ENCODE data around the gene BCL2L1.

The BCL2L1 gene

DNA sequence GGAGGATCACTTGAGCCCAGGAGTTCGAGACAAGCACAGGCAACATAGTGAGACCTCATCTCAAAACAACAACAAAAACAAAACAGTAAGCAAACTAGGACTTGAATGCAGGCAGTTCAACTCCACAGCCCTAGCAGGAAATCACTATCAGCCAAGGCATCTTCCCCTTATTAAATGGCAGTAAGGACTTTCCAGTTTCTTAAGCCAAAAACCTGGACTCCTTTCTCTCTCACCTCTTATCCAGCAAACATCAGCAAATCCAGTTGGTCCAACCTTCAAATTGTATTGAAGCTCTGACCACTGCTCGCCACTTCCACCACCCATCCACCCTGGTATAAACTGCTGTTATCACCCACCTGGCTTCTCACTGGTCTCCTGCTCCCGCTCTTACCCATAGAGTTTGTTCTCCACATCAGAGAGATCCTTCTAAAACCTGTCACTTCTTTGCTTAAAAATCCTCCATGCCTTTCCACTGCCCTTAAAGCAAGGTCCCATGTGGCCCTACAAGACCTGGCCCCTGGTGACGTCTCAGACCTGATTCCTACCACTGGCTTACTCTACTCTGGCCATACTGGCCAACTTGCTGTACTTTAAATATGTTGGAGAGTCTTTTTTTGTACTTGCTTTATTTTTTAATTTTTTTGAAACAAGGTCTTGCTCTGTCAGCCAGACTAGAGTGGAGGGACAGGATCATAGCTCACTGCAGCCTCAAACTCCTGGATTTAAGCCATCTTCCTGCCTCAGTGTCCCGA, 27.6 kb downstream of the BCL2L1 start:
- no peak for DNase-seq (ENCODE audit: low read depth in 4 of 4, low spot score in 1 of 4)

DNA sequence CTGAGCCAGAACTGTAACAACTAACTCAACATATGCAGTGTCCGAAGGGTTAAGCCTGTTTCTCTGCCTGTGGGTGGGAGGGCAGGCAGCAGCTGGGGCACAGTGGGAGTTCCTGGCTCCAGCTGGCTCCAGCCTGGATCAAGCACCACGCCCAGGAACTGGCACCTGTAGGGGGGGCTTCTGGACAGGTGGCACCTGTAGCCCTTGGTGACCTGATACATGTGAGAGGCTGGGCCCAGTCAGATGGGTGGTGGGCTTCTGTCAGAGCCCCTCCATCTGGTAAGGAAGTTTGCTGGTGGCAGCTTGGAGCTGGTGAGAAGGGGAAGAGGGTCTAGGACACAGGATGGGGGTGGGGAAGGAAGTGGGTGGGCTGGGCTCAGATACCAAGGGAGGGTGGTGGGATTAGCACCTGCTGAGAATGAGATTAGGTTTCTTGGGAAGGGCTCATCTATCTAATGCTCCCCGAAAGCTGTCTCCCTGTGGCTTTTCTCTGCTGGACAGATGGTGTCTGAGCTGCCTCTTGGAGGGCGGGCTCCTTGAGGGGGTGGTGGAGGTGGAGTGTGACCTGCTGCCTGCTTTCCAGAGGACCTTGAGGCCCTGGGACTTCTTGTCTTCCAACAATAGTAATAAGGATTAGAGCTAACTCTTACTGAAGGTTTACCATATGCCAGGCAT, 28.5 kb downstream of the BCL2L1 start:
- no peak for DNase-seq (ENCODE audit: low read depth in 4 of 4, low spot score in 1 of 4)

DNA sequence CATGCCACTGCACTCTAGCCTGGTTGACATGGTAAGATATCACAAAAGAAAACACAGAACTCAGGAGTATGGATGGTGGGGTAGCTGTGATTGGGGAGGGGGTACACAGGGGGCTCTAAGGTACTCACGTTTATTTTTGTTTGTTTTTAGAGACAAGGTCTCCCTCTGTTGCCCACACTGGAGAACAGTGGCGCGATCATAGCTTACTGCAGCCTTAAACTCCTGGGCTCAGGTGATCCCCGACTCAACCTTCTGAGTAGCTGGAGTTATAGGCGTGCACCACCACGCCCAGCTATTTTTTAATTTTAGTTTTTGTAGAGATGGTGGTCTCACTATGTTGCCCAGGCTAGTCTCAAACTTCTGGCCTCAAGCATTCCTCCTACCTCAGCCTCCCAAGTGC, 29.3 kb downstream of the BCL2L1 start:
- no peak for DNase-seq (ENCODE audit: low read depth in 4 of 4, low spot score in 1 of 4)

DNA sequence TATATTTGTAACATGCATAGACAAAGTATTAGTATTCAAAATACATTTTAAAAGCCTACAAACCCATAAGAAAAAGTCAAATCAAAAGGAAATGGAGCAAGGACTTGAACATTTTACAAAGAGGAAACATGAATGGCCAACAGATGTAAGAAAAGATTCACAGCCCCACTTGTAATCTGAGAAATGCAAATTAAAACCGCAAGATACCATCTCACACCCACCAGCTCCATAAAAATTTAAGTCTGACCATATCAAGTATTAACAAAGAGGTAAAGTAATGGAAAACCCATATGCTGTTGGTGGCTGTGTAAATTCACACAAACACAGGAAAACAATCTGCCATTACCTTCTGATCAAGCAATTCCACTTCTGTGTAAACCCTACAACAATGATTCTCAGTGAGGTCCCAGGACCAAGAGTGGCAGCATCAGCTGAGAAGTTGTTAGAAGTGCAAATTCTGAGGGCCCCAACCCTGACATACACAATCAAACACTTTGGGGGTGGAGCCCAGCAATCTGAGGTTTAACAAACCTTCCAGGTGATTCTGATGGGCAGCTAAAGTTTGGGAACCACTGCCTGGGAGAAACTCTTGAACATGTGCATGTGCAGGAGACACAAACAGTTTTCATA, 30.9 kb downstream of the BCL2L1 start:
- no peak for DNase-seq (ENCODE audit: low read depth in 4 of 4, low spot score in 1 of 4)

DNA sequence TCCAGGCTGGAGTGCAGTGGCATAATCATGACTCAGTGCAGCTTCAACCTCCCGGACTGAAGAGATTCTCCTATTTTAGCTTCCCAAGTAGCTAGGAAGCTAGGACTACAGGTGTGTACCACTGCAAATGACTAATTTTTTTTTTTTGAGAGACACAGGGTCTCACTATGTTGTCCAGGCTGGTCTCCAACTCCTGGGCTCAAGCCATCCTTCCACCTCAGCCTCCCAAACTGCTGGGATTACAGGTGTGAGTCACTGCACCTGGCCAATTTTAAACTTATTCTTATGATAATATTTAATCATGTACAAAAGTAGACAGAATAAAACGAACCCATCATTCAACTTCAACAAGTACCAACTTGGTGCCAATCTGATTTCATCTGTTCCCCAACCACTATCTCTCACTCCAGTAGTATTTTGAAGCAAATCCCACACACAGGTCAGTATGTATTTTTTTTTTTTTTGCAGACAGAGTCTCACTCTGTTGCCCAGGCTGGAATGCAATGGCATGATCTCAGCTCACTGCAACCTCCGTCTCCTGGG, 32.5 kb downstream of the BCL2L1 start:
- no peak for DNase-seq (ENCODE audit: low read depth in 4 of 4, low spot score in 1 of 4)

DNA sequence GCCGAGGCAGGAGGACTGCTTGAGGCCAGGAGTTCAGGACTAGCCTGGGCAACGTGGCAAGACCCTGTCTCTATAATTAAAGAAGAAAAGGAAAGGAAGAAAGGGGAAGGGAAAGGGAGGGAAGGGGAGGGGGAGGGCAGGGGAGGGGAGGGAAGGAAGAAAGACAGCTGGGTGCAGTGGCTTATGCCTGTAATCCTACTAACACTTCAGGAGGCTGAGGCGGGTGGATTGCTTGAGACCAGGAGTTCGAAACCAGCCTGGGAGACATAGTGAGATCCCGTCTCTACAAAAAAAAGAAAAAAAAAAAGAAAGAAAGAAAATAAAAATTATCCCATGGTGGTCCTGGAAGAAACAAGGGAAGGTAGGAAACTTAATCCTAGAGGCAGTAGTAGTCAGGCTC, 33.5 kb downstream of the BCL2L1 start:
- DNase-seq (ENCODE audit: low read depth in 4 of 4, low spot score in 1 of 4): no peak

DNA sequence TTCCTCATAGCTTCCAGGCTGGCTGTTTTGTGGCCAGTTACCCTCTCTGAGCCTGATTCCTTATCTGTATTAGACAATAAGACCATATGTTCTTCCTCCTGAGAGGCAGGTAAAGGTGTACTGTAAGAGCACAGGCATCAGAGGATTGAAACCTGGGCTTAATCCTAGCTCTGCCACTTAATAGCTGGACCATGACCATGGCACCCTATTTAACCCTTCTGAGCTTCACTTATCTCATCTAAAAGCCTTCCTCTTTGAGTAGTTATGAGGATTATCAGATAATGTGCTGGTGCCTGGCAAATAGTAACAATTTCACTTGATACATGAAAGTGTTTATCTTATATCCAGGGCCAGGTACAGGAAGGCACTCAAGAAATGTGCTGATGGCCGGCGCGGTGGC, 34.9 kb downstream of the BCL2L1 start:
- no peak for DNase-seq (ENCODE audit: low read depth in 4 of 4, low spot score in 1 of 4)

DNA sequence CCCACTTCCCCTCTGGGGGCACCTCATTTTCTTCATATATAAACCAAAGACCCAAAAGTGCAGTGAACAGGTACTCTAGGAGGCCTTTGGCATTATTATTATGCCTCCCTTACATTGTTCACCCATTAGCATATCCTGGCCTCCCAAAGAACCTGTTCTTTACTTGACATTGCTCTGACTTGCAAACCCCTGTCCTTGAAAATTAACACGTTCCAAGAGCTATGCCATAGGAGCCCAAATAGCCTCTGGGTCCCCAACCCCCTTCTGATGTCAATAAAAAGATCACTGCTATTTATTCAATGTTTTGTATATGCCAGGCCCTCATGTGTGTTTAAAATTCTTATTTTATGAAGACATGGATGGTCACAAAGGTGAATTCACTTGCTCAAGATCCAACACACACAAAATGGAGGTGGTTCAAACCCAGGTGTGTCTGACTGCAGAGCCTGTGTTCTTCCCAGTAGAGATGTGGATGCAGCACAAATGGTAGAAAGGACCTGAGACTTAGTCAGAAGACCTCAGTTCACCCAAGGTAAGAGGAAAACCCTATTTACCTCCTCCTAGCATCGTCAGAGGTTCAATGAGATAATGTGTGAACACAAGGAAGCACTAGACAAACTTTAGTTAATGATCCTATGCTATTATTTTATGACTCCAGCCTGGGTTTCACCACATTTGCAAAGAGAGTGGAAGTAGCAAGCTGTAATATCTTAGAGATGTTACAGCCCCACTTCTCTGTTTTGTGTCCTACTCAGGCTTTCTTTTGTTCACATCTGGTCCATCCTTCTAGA, 36.6 kb downstream of the BCL2L1 start:
- no peak for DNase-seq (ENCODE audit: low read depth in 4 of 4, low spot score in 1 of 4)

DNA sequence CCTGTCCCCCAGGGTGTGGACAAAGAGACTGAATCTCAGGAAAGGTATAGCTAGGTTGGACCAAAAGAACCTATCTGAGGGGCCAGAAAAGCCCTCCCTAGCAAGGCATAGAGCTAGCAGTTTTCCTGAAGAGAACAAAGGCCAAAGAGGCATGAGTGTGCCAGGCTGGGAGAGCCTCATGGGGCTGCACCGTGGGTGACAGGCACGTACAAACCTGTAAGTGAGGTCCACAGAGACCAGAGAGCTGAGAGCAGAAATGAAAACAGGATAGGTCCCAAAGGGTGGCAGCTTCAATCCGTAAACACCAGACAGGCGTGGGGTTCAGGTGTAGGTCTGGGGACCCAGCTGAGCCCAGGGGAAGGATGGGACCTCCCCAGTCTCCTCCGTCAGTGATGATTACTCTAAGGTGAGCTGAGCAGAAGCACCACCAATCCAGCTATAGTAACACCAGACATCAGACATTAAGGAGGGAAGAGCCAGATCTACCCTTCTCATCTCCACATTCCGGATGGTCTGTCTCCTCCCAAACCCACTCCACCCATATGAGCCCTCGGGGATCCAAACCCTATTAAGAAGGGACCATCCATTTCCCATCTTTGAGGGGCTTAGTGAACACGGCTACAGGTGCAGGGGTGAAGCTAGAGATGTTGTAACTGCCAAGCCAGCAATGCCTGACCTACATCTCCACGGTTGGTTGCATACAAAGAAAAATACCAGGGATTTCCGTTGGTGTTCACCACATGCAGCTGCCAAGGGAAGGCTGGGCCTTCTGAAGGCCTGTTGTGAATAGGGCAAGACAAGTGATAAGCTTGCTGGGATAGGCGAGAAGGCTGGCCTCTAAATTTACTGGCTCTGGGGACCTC, 38.3 kb downstream of the BCL2L1 start:
- no peak for DNase-seq (ENCODE audit: low read depth in 4 of 4, low spot score in 1 of 4)

DNA sequence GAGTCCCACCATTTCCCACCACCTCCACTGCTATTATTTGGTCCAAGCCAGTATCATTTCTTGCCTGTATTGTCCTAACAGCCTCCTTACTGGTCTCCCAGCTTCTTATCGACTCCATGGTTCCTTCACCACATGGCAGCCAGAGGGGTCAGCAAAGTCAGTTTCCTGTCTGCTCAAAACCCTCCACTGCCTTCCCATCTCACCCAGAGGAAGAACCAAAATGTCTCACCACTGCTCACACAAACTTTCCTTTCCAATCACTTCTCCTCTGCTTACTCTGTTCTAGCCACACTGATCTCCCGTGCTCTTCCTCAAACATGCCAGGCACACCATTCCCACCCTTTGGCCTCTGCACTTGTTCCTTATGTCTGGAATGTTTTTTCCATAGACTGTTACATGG, 39.7 kb downstream of the BCL2L1 start:
- no peak for DNase-seq (ENCODE audit: low read depth in 4 of 4, low spot score in 1 of 4)

DNA sequence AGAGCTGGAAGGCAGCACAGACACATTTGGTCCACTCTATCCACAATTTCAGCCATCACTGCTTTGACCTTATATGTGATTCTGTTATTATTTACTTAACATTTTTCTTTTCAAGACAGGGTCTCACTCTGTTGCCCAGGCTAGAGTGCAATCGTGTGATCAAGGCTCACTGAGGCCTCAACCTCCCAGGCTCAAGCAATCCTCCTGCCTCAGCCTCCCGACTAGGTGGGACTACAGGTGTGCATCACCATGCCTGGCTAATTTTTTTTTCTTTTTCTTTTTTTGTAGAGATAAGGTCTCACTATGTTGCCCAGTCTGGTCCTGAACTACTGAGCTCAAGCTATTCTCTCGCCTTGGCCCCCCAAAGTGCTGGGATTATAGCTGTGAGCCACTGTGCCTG, 40.3 kb downstream of the BCL2L1 start:
- no peak for DNase-seq (ENCODE audit: low read depth in 4 of 4, low spot score in 1 of 4)

DNA sequence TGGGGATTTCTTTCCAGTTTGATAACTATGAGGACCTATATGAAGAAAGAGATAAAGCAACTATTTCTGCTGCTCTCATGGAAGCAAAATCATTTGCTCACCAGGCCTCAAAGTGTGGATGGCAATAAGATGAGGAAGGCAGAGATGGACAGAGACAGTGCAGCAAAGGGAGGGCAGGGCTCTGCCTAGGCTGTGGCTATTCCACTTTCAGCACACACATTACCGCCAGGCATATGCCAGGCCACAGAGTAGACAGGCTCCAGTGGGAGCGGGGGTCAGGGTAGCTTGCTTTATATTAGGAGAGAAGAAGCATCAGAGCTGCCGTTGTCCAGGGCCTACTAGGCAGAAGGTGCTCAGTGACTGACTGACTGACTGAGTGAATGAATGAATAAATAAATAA, 40.9 kb downstream of the BCL2L1 start:
- DNase-seq (ENCODE audit: low read depth in 4 of 4, low spot score in 1 of 4): no peak

DNA sequence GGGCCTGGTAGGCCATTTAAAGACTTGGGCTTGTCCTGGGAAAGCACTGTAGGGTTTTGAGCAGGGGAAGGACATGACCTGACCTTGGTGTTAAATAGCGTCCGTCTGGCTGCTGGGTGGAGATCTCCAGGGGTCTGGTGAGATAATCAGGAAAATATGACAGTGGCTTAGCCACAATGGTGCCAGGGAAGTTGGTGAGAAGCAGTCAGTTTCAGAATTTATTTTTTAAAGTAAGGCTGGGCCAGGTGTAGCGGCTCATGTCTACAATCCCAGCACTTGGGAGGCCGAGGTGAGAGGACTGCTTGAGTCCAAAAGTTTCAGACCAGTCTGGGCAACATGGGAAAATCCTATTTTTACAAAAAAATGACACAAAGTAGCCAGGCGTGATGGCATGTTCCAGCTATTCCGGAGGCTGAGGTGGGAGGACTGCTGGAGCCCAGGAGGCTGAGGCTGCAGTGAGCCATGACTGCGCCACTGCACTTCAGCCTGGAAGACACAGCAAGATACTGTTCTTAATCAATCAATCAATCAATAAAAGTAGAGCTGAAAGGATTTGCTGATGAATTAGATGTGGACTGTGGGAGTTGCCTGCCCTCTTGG, 41.4 kb downstream of the BCL2L1 start:
- no peak for DNase-seq (ENCODE audit: low read depth in 4 of 4, low spot score in 1 of 4)

DNA sequence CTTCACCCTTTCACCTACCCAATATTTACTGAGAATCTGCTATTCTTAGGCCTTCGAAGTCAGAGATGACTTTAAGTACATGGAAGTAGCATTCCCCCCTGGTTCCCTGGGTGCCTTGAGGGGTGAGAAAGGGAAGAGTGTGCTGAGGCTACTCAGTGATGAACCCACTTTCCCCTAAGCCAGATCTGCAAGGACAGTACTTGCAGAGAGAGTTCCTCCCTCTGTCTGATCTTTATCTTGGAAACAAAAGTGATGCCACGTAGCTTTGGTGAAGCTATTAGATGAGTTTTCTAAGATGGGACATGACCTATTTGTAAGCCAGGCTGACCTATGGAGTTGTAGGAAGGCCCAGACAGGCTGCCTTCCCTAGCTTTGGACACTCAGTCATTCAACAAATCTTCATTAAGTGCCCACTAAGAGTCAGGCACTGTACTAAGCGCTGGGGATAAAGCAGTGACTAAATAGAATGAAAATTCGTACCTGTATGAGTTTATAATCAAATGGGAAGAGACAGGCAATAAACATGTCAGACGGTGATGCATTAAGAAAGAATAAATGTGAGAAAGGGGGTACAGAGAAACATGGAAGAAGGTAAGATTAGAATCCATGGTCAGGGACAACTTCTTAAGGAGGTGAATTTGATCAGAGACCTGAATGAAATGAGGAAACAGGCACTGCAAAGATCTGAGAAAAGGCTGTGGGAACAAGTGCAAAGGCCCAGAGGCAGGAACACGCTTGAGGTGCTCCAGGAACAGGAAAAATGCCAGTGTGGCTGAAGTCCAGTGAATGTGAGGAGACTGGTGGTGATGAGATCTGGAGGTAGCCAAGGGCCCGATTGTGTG, 42.2 kb downstream of the BCL2L1 start:
- no peak for DNase-seq (ENCODE audit: low read depth in 4 of 4, low spot score in 1 of 4)

DNA sequence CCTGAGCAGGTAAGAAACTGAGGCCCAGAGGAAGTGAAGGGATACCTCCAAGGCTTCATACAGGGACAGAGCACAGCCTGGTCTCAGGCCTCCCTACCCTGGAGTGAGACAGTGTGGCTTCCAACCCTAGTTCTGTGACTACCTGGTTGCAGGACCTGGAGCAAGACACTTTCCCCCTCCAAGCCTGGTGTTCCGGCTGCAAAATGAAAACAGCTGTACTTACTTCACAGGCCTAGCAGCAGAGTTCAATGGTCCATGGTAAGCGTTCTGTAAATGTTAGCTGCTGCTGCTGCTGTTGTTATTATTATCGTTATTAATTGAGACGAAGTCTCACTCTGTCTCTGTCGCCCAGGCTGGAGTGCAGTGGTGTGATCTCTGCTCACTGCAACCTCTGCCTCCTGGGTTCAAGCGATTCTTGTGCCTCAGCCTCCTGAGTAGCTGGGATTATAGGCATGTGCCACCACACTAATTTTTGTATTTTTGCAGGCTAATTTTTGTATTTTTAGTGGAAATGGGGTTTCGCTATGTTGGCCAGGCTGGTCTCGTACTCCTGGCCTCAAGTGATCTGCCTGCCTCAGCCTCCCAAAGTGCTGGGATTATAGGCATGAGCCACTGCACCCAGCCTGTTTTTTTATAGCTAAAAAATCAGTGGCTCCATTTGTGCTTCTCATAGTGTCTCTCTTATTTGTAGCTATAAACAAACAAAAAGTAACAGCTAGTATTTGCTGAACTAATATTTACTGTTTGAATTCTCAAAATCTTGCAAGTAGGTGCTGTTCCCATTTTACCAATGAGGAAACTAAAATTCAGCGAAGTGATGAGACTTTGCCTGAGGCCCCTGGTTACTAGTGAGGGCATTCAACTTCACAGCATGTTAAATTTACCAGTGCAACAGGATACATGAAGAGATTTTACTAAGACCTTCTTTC, 43.0 kb downstream of the BCL2L1 start:
- no peak for DNase-seq (ENCODE audit: low read depth in 4 of 4, low spot score in 1 of 4)

DNA sequence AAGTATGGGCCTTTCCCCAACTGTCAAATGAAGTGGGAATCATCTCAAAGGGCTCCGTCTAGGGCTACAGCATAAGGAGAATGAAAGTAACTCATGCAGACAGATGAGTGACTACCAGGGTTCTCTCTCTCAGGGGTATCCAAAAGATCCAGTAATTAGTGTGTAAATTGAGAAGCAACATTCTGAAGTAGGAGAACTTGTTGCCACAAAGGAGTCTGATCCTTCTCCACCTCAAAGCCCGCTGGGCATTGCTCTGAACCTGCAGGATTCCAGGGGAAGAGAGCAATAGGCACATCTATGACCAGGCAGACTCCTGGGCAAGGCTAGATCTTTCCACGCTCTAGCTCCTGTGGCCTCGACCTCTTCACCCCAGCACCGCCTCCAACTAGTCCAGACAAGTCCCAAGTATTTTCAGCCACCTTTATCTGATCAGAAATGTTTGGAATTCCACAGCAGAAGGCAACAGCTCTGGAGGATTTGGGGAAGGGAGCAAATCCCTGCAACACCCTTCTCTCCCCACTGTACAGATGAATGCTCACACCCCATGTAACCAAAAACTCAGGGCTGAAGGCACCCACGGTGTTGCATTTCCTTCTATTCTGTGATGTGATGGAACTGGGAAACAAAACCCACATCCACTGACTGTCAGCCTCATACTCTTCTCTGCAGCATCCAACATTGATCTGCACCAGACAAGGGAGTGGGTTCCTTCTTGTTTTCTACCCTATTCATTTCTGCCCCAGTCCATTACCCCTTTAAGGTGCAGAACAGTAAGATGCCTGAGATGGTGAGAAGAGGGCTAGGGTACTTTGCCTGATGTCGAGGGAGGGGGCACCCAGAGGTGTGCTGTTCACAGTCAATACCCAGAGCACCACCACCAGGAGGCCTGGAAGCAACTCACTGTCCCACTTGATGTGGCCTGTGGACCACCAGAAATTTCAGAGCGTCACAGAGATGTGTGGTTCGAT, 44.0 kb downstream of the BCL2L1 start:
- DNase-seq (ENCODE audit: low read depth in 4 of 4, low spot score in 1 of 4): no peak
